Upper lobe of left lung (tissue), 4 donors: Measurements from ENCODE around the gene C2.

Experiments
- EP300 ChIP-seq, 4 donors: sonication (generic); formaldehyde crosslinking; IDR thresholded peaks; one replicate each; pipeline ENCODE4 v1.5.1; 2017; ENCODE audit warnings: antibody characterized with exemption in 4 of 4, control low read depth in 2 of 4
- POLR2A ChIP-seq, 4 donors: fragments of 450-650 bp; IDR thresholded peaks; one replicate each; pipeline ENCODE4 v1.5.1; 2016 to 2017; ENCODE audit warnings: antibody characterized with exemption in 4 of 4, mild to moderate bottlenecking in 2 of 4
- TF ChIP-seq, protein P1 (sequence below), 6 experiments: fragments of 450-650 bp in 4 of 6; fragments of 200-600 bp in 2 of 6; sonication (generic) in 2 of 6; IDR thresholded peaks; one replicate each; pipeline ENCODE4 v1.5.1; 2016 to 2019; ENCODE audit warnings: antibody characterized with exemption in 6 of 6

DNA sequence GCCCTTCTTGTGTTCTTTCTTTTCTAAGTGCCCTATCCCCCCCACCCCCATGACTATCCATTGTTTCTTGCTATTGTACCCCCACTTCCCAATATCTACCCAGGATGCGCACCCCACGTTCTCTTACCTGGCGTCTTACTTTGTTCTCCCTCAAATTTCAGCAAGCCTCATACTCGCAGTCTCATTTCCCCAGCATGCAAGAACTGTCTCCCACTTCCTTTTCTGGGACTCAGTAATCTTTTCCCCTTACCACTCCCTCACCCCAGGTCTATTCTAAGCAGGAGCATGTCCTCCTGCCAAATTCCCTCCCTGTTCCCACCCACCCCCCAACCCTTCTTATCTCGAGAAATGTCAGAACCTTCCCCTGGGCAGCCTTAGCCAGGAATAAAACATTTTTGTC lies 28.3 kb upstream of the C2 start:
- TF ChIP-seq, protein P1, sequence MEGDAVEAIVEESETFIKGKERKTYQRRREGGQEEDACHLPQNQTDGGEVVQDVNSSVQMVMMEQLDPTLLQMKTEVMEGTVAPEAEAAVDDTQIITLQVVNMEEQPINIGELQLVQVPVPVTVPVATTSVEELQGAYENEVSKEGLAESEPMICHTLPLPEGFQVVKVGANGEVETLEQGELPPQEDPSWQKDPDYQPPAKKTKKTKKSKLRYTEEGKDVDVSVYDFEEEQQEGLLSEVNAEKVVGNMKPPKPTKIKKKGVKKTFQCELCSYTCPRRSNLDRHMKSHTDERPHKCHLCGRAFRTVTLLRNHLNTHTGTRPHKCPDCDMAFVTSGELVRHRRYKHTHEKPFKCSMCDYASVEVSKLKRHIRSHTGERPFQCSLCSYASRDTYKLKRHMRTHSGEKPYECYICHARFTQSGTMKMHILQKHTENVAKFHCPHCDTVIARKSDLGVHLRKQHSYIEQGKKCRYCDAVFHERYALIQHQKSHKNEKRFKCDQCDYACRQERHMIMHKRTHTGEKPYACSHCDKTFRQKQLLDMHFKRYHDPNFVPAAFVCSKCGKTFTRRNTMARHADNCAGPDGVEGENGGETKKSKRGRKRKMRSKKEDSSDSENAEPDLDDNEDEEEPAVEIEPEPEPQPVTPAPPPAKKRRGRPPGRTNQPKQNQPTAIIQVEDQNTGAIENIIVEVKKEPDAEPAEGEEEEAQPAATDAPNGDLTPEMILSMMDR (IDR thresholded peaks at IDR 0.05), result no peak
- TF ChIP-seq EP300 (IDR thresholded peaks at IDR 0.05) (no peak), POLR2A (IDR thresholded peaks at IDR 0.05) (no peak)
